ENCODE results near the gene INO80.
A peak's percentile ranks its signal among the peaks of the same experiment; 100 is the strongest.
"Not testable (repeated sequence)": the region's sequence is repeated elsewhere in the genome, so short reads cannot be mapped to it uniquely, and the experiment has no call there.

INO80 gene, protein sequence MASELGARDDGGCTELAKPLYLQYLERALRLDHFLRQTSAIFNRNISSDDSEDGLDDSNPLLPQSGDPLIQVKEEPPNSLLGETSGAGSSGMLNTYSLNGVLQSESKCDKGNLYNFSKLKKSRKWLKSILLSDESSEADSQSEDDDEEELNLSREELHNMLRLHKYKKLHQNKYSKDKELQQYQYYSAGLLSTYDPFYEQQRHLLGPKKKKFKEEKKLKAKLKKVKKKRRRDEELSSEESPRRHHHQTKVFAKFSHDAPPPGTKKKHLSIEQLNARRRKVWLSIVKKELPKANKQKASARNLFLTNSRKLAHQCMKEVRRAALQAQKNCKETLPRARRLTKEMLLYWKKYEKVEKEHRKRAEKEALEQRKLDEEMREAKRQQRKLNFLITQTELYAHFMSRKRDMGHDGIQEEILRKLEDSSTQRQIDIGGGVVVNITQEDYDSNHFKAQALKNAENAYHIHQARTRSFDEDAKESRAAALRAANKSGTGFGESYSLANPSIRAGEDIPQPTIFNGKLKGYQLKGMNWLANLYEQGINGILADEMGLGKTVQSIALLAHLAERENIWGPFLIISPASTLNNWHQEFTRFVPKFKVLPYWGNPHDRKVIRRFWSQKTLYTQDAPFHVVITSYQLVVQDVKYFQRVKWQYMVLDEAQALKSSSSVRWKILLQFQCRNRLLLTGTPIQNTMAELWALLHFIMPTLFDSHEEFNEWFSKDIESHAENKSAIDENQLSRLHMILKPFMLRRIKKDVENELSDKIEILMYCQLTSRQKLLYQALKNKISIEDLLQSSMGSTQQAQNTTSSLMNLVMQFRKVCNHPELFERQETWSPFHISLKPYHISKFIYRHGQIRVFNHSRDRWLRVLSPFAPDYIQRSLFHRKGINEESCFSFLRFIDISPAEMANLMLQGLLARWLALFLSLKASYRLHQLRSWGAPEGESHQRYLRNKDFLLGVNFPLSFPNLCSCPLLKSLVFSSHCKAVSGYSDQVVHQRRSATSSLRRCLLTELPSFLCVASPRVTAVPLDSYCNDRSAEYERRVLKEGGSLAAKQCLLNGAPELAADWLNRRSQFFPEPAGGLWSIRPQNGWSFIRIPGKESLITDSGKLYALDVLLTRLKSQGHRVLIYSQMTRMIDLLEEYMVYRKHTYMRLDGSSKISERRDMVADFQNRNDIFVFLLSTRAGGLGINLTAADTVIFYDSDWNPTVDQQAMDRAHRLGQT (N-terminal part only)

DNA sequence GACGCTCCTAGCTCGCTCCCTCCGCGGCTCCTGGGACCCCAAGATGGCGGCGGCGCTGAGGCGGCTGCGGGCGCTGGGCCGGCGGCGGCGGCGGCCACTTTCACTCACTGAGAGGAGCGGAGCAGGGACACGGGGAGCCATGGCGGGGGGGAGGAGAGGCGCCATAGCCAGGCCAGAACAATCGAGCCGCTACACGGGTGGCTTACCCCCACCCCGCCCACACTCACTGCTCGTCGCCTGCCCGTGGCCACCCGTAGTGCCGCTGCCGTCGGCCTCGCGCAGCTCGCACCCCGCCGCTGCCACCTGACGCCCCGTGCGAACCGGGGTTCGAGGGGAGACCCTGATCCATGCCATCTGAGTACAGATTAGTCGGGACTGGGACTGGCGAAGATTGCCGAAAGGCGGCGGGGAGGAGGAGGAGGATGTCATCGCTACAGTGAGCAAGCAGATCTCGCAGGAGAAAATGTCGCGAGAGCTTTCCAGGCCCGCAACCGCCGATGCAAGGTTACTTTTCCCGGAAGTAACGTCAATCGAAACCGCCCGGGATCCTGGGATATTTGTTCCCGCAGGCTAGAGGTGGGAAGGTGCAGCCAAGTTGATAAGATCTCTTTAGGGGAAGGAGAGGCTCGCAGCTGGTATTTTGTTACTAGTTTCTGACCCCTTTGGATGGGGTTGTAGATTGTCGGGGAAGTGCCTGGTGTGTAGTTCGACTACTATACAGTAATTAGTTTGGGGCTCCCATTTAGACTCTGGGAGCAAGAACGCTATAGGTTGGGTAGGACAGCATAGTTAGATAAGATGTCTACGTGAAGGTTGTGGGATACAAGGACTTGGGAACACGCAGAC, at the start of gene INO80:
TSS of gene INO80 (minus strand) at position 165 of the 846 bp plus-strand sequence. CDS start 19,970 bp downstream, outside the sequence.
- DNase-seq = peak; percentile 91 to 99 (median 97)
- intact Hi-C loops (cut with DNase I) = loop anchor here (2.0 to 5.0 kb wide), 3 partner anchors 114 to 224 kb away; partner anchors contain the start of genes CHP1, EXD1 and VPS18

- intact Hi-C loops (cut with DNase I) = no loop called here
- DNase-seq = no peak
Measured at GRCh38 chr15:41161736-41162135, 45.7 kb upstream of the INO80 start.

DNA sequence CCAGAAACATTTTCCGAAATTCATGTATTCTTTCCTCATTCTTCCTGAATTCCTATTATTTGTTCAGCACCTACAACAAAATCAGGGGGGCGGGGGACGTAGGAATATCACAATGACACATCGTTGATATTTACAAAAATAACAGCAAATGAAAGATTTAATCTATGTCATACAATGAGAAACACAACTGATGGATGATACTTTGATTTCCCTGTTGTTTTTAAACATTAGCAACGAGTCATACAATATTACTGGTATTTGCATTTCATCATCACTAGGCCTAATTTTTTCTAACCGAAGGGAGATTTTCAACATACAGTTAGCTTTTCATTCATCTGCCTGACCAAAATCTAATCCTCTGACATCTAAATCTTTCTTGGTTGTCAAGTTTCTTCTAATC, 45.3 kb upstream of the INO80 start:
- DNase-seq = no peak
- intact Hi-C loops (cut with DNase I) = no loop called here

DNA sequence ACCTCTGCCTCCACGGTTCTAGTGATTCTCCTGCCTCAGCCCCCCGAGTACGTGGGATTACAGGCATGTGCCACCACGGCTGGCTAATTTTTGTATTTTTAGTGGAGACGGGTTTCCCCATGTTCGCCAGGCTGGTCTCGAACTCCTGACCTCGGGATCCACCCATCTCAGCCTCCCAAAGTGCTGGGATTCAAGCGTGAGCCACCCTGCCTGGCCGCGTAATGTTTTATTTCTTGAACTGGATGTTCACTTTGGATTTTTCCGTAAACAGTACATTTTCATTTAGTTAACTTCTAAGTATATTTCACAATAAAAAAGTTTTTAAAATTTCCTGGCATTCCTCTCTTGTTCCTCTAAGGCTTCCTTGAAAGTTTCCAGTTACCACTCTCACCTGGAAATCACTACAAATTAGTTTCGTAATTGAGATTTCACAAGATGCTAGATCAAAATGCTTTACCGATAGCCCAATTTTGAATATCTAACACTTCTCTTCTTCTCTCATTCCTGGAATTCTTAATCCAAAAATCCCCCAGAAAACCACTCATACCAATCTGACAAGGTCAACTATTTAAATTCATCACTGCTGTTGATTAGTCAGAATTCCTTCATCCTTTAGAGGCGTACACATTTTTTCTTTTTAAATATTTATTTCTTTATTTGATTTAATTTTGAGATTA, 44.7 kb upstream of the INO80 start:
- no peak for DNase-seq
- intact Hi-C loops (cut with DNase I) = no loop called here

- DNase-seq = no peak
- intact Hi-C loops (cut with DNase I) = no loop called here
Measured at GRCh38 chr15:41154412-41154811, 38.3 kb upstream of the INO80 start.

DNA sequence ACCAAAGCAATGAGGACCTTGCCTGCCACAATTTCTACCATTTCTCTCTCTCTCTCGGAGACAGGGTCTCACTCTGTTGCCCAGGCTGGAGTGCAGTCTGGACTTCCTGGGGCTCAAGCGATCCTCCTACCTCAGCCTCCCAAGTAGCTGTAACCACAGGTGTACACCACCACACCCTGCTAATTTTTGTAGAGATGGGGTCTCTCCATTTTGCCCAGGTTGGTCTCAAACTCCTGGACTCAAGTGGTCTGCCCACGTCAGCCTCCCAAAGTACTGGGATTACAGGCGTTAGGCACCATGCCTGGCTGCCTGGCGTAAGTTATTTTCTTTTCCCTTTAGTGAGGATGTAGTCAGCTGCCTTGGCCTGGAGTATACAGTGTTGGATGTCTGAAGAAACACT, 37.7 kb upstream of the INO80 start:
- intact Hi-C loops (cut with DNase I) = no loop called here
- no peak for DNase-seq

- DNase-seq = no peak
- intact Hi-C loops (cut with DNase I) = no loop called here
Measured at GRCh38 chr15:41151451-41152005, 35.4 kb upstream of the INO80 start.

DNA sequence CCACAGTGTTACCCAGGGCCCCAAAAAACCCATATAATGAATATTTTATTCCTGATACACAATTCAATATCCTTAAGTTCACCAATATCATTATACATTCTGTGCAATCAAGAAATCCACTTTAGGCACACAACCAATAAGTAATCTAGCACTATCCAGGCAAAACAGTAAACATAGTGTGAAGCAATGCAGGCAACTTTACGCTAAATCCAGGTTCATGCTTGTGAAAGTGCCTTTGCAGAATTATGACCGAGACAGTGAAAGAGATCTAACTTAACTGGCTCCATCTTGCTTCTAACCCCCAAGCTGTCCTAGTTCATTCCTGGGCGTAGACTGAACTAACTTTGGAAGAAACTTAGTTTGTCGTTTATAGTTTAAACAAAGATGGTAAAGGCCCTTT, 34.2 kb upstream of the INO80 start:
- intact Hi-C loops (cut with DNase I) = no loop called here
- no peak for DNase-seq

- no peak for DNase-seq
Measured at GRCh38 chr15:41148065-41148464, 32.0 kb upstream of the INO80 start.

DNA sequence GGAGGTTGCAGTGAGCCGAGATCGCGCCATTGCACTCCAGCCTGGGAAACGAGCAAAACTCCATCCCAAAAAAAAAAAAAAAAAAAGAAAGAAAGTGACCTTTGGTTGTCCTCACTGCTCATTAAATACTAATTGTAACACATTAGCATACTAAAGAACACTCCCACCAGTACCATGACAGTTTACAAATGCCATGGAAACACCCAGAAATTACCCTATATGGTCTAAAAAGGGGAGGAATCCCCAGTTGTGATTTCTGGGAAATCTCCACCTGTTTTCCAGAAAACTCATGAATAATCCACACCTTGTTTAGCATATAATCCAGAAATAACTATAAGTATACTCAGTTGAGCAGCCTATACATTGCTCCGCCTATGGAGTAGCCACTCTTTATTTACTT, 23.5 kb upstream of the INO80 start:
- DNase-seq = no peak
- intact Hi-C loops (cut with DNase I) = no loop called here

More at GRCh38 chr15:41148065-41148464, 32.0 kb upstream of the INO80 start:
- intact Hi-C loops (cut with DNase I) = no loop called here

DNA sequence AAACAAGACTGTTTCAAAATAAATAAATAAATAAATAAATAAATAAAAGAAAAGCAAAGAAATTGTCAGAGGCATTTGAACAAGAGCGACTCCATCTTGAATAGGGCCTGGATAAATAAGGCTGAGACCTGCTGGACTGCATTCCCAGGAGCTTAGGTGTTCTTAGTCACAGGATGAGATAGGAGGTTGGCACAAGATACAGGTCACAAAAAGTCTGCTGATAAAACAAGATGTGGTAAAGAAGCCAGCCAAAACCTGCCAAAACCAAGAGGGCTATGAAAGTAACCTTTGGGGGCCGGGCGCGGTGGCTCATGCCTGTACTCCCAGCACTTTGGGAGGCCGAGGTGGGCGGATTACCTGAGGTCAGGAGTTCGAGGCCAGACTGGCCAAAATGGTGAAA, 23.0 kb upstream of the INO80 start:
- DNase-seq; intact Hi-C loops (cut with DNase I): not testable (repeated sequence)

- DNase-seq = not testable (repeated sequence)
Measured at GRCh38 chr15:41135580-41135979, 19.5 kb upstream of the INO80 start.

GRCh38 chr15:41133454-41133853, 17.4 kb upstream of the INO80 start:
- intact Hi-C loops (cut with DNase I) = no loop called here

More at GRCh38 chr15:41135580-41135979, 19.5 kb upstream of the INO80 start:
- intact Hi-C loops (cut with DNase I) = not testable (repeated sequence)

GRCh38 chr15:41132094-41132493, 16.0 kb upstream of the INO80 start:
- intact Hi-C loops (cut with DNase I); DNase-seq: not testable (repeated sequence)

More at GRCh38 chr15:41133454-41133853, 17.4 kb upstream of the INO80 start:
- no peak for DNase-seq

- DNase-seq = no peak
- intact Hi-C loops (cut with DNase I) = no loop called here
Measured at GRCh38 chr15:41128174-41128902, 12.3 kb upstream of the INO80 start.

- intact Hi-C loops (cut with DNase I) = no loop called here
- DNase-seq = no peak
Measured at GRCh38 chr15:41125931-41126642, 10.0 kb upstream of the INO80 start.

Data from head of caudate nucleus (tissue), 42 donors.